Erythroblast (primary cell): Measurements from ENCODE around the gene UBXN1.
"Not testable (repeated sequence)": the region's sequence is repeated elsewhere in the genome, so short reads cannot be mapped to it uniquely, and the experiment has no call there.

Source experiments
- DNase-seq, 2 experiments: peaks; one replicate each; lab custom pipeline; 2025; lab: John Stamatoyannopoulos, UW
- GATA1 ChIP-seq: IDR thresholded peaks from 2 replicates; pipeline ENCODE4 v1.6.1; 2011; ENCODE audit warnings: low read depth, mild to moderate bottlenecking, control low read depth, low read length, moderate library complexity
- POLR2A ChIP-seq: IDR thresholded peaks from 2 replicates; pipeline ENCODE4 v1.6.1; 2011; ENCODE audit warnings: mild to moderate bottlenecking, low read length

Gene UBXN1

GRCh38 chr11:62715150-62716130, 36.6 kb upstream of the UBXN1 start:
- TF ChIP-seq POLR2A, result no peak
- no peak for TF ChIP-seq GATA1
- no peak for DNase-seq

GRCh38 chr11:62713343-62713742, 34.5 kb upstream of the UBXN1 start:
- TF ChIP-seq GATA1, result no peak
- TF ChIP-seq POLR2A, result no peak
- DNase-seq, result peak in 1 of 2 experiments; percentile 41

GRCh38 chr11:62712861-62713260, 34.0 kb upstream of the UBXN1 start:
- no peak for TF ChIP-seq POLR2A
- TF ChIP-seq GATA1, result no peak
- no peak for DNase-seq

- no peak for TF ChIP-seq POLR2A
- TF ChIP-seq GATA1, result no peak
These were observed 33.5 kb upstream of the UBXN1 start for GRCh38 chr11:62712276-62712812.

GRCh38 chr11:62710001-62710345, 31.1 kb upstream of the UBXN1 start:
- TF ChIP-seq GATA1 (no peak), POLR2A (no peak)
- DNase-seq, result peak; percentile 67 to 74

More at GRCh38 chr11:62712276-62712812, 33.5 kb upstream of the UBXN1 start:
- no peak for DNase-seq

GRCh38 chr11:62709247-62710000, 30.6 kb upstream of the UBXN1 start:
- peak; percentile 98 to 99 for DNase-seq
- TF ChIP-seq GATA1, result no peak
- TF ChIP-seq POLR2A, result peak; percentile 84

- no peak for TF ChIP-seq POLR2A
- TF ChIP-seq GATA1, result no peak
- DNase-seq, result peak; percentile 70 to 72
These were observed 29.9 kb upstream of the UBXN1 start for GRCh38 chr11:62708793-62709192.

- TF ChIP-seq POLR2A, result no peak
- no peak for TF ChIP-seq GATA1
- DNase-seq, result peak; percentile 61 to 75
These were observed 29.5 kb upstream of the UBXN1 start for GRCh38 chr11:62708392-62708791.

- TF ChIP-seq POLR2A (no peak), GATA1 (no peak)
- peak; percentile 59 to 67 for DNase-seq
These were observed 28.5 kb upstream of the UBXN1 start, which contains the start of the genes BSCL2 and GNG3 for GRCh38 chr11:62707277-62707861. TSS of gene BSCL2 (minus strand) at chr11:62707424. CDS start at chr11:62707195, 229 bp downstream. TSS of gene GNG3 (plus strand) at chr11:62707676. CDS start at chr11:62708296, 620 bp downstream.

GRCh38 chr11:62706850-62707247, 28.0 kb upstream of the UBXN1 start:
- no peak for DNase-seq
- no peak for TF ChIP-seq POLR2A
- TF ChIP-seq GATA1, result no peak

- peak; percentile 97 to 98 for DNase-seq
- TF ChIP-seq POLR2A, result peak; percentile 80
- no peak for TF ChIP-seq GATA1
These were observed 27.3 kb upstream of the UBXN1 start for GRCh38 chr11:62705880-62706849.

- peak; percentile 64 to 71 for DNase-seq
- TF ChIP-seq GATA1, result no peak
- TF ChIP-seq POLR2A, result no peak
These were observed 26.5 kb upstream of the UBXN1 start for GRCh38 chr11:62705413-62705812.

- not testable (repeated sequence) for DNase-seq
These were observed 25.0 kb upstream of the UBXN1 start for GRCh38 chr11:62703921-62704320.
